HG02571 (cell line): ENCODE data around the gene HSPB9.

Experiments used
- ATAC-seq: cut with Tn5 transposase; IDR thresholded peaks from one replicate; pipeline ENCODE4 v1.9.1; 2021; ENCODE audit warnings: mild to moderate bottlenecking, moderate library complexity; ENCODE audit not compliant: unreplicated experiment

The HSPB9 gene, protein sequence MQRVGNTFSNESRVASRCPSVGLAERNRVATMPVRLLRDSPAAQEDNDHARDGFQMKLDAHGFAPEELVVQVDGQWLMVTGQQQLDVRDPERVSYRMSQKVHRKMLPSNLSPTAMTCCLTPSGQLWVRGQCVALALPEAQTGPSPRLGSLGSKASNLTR

DNA sequence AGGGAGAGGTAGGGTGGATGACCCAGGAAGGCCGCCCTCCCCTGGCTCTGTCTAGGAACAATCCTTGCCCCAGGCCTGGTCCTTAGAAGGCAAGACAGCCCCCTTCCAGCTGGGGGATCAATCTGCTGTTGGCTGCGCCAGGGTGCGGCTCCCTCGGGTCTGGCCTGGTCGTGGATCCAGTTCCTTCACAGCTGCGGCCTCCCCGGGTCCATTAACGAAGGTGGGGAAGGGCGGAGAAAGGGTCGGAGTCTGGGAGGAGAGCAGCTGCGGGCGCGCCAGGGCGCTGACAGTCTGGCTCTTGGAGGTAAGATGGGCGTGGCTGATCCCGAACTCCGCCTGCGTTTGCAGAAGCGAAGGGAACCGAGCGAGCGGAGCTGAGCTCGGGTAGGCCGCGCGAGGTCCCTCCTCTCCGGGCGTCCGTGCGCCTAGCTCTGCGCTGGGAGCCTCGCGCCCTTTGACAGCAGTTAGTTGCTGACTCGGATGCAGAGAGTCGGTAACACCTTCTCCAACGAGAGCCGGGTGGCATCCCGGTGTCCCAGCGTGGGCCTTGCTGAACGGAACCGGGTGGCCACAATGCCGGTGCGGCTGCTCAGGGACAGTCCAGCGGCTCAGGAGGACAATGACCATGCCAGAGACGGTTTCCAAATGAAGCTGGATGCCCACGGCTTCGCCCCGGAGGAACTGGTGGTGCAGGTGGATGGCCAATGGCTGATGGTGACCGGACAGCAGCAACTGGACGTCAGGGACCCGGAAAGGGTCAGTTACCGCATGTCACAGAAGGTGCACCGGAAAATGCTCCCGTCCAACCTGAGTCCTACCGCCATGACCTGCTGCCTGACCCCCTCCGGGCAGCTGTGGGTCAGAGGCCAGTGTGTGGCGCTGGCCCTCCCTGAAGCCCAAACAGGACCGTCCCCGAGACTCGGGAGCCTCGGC is at the start of gene HSPB9:
TSS of gene HSPB9 (plus strand) at position 434 of the 933 bp plus-strand sequence. CDS start at position 481, 47 bp downstream.
- no peak for ATAC-seq

DNA sequence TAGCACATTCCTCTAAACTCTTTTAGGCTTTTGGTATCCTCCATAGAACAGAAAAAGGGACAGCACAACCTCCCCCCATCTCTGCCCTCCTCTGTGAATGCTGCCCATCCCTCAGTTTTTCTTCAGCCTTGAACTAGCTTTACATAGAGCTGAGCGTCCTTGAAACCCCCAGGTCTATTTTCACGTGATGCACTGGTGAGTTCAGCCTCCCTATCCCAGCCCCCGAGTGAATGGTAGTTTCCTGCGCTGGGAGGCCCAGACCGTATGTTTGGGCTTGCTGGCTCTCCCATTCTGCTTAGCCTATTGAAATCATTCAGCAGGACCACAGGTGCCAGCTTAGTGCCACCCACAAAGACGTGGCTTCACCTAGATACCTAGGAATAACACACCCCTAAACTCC is 46.8 kb upstream of the HSPB9 start:
- ATAC-seq: no peak

DNA sequence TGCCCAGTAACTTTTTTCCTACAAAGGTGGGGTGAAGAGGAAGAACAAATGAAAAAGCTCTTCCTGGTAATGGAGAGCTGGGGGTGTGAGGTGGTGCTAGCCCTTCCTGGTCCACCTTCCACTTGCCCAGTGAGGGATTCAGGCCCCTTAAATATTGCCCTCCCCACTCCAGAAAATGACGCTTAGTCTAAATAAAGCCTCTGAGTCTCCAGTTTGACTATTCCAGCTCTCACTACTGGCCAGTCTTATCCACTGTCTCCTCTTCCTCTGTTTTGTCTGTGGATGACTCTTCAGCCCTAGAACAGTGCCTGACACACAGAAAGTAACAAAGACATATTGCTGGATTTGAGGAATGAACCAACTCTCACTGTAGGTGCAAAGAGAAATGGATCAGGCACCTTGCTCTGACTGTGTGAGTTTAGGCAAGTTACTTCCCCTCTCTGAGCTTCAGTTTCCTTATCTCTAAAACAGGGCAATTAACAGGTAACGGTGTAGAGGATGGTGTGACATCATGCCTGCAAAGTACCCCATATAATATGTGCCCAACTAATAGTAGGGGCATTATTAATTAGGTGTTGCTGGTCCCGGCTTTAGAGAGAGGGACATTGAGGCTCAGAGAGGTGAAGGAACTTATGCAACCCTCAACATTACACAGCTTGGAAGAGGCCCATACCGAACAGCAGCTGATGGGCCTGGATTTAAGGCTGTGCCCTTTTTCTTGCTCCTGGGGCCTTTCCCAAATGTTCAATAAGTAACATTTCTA is 45.6 kb upstream of the HSPB9 start:
- no peak for ATAC-seq

DNA sequence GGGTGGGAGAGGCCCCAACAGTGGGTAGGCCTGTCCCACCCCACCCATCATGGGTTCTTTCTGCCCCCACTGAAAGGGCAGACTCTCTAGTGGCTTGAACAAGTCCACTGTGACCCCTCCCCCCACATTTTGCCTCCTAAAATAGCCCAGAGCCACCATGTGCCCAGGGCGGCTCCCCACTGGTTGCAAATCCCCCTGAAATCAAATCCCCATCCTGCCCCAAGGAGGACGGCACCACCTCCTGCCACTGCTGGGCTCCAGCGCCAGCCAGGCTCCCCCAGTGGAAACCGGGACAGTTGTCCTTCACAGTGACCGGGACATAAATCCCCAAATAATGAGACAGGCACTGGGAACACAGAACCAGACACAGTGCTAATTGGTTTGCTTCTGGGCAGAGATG is 44.8 kb upstream of the HSPB9 start:
- no peak for ATAC-seq

DNA sequence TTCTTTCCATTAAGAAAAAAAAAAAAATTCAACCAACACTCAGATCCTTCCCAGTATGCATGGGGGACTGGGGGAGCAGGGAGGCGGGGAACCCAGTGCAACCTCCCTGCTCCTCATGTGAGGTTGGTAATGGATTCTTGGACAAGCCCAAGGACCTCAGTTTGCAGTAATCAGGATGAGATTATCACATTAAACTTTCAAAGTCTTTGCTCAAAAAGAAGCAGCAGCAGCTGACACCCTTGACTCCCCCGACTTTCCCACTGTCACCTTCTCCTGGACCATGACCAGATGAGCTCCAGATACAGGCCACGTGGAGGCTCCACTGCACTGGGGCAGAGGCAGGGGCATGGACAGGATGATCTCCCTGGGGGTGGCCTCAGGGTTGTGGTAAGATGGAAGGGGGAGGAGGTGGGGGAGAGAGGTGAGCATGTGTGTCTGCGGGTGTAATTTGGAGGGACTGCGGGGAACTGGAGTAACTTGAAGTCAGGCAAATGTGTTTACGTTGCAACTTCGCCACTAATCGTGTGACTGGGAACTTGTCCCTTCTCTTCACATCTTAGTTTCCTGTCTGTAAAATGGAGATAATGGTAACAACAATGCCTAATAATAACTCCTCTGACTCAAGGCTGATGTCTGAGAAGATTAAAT is 44.1 kb upstream of the HSPB9 start:
- no peak for ATAC-seq

DNA sequence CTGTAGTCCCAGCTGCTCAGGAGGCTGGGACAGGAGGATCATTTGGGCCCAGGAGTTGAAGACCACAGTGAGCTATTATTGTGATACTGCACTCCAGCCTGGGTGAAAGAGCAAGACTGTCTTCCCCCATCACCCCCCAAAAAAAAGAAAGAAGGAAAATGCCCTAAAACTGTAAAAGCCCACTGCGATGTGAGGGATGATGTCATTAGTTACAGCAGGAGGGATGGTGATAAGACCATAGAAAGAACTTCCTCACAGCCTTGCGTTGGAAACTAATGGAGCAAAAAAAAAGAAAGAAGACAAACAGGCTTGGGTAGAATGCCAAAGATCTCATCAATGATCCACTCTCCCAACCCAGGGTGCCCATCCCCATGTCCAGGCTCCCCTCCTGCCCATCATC is 43.1 kb upstream of the HSPB9 start:
- no peak for ATAC-seq

DNA sequence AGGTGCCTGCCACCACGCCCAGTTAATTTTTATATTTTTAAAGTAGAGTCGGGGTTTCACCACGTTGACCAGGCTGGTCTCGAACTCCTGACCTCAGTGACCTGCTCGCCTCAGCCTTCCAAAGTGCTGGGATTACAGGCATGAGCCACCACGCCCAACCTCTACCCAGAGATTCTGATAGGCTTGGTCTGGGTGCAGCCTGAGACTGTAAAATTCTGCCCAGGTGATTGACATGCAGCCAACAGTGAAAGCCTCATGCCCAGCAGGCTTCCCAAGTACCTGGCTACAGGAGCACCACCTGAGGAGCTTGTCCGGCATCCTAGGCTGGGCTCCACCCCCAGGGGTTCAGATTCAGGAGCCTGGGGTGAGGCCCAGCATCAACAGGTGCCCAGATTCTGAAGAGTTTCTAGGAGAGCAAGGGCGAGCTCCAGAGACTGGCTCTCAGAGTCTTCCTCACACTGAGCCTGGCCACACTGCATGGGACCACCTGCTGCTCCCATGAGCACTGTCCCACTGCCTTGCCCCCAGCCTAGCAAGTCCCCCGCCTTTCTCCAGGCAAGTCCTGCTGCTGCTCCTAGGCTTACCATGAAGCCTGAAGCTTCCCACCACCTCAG is 41.0 kb upstream of the HSPB9 start:
- ATAC-seq: no peak

DNA sequence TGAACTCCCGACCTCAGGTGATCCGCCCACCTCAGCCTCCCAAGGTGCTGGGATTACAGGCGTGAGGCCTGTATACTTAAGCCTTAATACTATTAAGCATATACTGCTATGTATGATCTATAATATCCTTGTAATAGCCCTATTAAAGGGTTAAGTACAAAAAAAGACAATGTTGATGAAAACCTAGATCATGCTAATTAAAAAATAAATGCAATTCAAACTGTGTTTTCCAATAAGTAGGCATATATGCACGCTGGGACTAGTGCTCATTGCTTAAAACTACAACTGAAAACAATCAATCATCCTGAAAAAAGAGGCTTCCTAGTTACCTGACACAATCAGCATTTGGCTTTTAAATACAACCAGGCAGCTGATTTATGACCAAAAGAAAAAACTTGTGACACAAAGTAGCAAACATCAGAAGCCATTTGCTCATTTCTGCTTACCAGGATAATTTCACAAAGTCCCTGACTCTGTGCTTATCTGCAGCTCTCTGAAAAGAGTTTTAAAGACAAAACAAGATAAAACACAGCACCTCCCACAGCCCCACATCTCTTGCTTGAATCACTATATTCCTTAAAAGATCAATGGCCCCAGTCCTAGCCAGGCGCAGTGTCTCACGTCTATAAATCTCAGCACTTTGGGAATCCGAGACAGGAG is 35.4 kb upstream of the HSPB9 start:
- ATAC-seq: no peak

DNA sequence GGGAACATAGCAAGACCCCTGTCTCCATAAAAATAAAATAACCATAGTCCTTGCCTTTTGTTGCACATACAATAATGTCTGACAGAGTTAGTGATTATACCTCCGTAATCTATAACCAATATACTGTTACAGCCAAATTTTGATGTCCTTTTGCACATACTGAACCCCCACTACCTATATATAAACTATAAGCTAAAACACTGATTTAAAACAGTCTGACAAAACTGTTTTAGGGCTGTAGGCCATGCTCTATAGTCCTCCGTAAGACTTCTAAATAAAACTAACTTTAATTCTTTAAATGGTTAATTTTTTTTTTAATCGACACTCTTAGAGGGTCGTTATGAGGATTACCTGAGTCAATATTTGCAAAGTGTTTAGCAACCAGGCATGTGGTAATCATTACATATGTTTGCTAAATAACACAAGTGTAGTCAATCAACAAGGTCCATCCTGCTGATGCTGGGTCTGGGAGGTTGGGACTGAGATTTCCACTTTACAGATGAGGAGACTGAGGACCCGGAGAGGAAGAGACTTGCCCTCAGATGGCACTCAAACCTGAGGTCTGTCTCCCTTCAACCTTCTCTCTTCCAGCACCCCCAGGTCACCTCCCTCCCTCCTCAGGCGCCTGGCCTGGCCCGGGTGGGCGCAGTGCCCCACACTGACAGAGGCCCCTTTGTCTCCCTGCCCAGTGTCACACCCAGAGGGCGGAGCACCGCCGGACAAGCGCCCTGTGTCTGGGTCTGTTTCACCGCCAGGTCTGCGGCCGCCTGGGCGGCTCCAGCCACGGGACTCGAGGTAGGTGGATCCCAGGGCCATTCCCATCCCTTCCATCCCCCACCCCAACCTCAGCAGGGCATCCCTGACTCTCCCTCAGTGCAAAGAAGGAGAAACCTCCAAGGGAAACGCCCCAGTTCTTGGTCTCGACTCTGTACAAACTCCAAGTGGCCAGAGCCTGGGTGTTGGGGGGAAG is 34.6 kb upstream of the HSPB9 start:
- no peak for ATAC-seq

DNA sequence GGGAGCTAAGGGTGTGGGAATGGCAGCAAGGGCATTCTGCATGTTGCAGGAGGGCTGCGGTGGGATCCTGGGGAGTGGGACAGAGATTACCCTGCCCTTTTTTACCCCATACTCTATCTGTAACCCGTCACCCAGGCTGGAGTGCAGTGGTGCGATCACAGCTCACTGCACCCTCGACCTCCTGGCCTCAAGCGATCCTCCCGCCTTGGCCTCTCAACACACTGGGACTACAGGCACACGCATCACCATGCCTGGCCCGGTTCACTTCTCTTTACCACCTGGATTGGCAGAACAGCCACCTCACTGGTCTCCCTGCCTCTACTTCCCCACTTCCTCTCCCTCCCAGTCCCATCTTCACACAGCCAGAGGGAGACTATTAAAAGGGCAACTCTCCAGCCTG is 33.9 kb upstream of the HSPB9 start:
- no peak for ATAC-seq

DNA sequence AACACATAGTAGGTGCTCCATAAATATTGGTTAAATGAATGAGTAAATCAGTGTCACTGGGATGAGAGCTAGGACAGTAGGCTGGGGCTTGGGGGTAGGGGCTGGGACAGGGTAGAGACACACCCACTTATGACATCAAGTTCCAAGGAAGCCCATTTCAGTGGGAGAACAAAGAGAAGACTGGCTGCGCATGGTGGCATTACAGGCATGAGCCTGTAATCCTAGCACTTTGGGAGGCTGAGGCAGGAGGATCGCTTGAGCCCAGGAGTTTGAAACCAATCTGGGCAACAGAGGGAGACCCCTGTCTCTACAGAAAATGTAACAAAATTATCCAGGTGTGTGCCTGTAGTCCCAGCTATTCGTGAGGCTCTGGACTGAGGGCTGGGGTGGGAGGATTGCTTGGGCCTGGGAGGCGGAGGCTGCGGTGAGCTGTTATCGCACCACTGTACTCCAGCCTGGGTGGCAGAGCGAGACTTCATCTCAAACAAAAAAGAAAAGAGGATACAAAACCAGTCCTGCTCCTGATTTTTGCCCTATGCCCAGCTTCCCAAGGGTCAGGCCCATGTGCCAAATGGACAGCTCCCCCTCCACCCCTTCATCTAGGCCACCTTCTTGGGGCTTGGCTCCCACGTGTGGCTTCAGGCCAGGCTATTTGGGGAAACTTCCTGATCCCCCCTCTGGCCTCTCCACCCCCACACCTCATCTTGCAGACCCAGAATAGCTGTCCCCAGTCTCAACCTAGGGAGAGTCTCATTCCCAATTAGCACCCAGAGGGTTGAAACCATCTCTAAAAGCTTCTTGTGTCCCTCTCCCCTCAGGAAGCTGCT is 31.4 kb upstream of the HSPB9 start:
- no peak for ATAC-seq

DNA sequence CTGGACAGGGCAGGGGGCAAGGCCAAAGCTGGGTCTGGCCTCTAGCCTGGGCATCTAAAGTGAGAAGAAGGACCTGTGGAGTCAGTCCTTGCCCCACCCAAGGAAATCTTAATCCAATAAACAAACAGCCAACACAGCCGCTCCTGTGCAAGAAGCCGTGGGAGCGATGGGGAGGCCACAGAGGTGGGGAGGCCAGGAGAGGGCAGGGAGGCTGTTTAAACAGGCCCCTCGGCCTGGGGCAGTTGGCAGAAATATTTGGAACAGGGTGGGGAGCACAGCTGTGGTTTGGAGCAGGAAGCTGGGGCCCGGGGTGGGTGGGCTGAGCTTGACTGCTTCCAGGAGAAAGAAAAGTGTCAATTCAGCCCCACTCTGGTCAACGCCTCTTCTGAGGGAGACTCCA is 29.7 kb upstream of the HSPB9 start:
- no peak for ATAC-seq

DNA sequence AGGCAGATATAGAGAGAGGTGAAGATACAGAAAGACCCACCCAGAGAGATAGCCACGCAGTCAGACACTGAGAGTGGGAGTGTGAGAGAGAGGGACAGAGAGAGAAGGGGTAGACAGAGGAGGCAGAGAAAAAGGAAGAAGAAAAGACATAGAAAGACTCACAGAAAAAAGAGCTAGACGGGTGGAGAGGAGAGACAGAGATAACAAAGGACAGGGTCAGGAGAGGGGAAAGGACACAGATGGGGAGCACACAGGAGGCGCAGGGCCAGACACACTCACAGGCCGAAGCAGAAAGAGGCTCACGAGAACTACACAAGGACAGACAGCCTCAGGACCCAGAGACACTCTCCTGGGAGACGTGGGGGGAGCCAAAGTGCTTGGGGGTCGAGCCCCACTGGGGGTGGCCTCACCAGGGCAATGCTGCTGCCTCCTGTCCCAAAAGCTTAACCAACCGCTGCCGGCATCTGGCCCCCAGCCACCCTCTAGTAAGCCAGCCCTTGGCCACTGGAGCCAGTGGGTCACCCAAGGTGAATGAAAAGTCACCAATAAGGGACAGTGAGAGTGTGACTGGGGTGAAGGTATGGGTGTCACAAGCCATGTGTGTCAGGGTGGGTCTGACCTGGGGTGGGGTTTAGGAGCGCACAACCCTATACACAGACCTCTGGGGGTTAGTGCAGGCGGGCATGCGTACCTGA is 28.1 kb upstream of the HSPB9 start:
- no peak for ATAC-seq

DNA sequence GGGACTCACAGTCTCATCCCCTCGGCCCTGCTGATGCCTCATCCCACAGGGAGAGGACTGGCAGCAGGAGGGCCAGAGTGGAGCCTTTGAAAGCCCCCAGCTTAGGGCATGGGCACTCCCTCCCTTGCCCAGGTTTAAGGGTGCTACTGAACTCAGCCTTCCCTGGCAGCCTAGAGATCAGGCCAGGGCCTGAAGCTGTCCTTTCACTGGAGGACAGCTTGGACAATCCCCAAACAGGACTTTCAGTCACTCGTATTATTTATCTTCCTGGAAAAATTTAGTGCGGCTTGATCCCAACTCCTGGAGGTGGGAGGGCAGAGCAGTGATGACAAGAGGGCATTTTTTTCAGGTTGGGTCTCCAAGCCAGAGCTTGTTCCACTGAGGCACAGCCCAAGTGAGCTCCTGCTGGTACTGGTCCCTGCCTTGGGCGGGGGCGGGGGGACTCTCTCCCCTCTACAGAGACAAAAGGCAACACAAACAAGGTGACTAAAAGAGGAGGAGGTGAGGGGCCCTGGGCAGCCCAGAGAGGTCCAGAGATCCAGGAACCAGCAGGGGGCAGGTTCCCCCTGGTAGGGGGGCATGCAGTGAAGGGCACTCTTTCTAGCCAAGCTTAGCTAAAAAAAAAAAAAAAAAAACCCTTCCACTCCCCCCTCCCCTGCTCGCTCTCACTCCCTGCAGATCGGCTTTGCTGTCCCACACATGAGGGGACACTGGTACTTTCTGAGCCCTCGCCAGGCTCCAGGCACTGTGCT is 26.1 kb upstream of the HSPB9 start:
- ATAC-seq: no peak

DNA sequence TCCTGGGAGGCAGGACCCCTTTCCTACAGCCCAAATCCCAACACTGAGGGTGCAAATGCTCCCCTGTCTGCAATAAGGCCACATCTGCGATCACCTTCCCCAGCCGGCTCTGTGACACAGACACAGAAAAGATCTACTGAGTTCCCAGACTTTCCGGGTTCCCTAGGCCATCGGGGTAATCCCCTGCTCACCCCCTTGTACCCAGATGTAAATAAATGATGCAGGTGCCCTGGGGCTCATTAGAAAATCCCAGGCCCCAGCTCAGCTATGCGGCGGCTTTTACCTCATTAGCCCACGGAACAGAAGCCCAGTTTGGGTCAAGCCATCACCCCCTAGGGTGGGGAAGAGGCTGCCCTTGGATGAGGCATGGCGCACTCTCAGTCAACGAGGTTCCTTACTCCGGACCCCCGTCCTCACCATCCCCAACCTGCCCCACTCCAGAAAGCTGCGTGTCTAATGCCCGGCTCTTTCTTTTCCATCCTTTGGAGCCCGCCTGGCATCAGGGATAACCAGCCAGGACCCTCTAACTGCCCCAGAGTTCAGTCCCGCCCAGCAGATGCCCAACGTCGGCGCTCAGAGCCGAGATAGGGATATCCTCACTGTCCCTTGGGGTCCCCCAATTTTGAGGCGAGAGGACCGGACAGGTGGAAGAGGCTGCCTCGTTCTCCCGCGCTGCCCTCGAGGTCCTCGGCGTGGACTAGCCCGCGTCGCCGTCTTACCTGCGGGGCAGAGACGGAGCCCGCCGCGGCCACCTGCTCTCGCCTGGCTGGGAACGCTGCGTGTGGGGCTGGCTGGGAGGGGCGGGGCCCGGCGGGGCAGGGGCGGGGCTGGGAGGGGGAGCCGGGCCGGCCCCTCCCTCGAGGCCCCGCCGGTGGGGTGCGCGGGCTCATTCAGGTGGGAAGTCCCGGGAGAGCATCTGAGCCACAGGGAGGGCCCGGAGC is 24.6 kb upstream of the HSPB9 start, which contains the start of gene ZNF385C:
TSS of gene ZNF385C (minus strand) at position 783 of the 941 bp plus-strand sequence. CDS start 35,417 bp downstream, outside the sequence.
- ATAC-seq: no peak
